ENCODE results near the gene ARID5A. TPM values are rescaled to one million over a fixed set of nuclear protein-coding genes. Genes with fewer than 3 reads are reported as not detected.
"Not testable (repeated sequence)": the region's sequence is repeated elsewhere in the genome, so short reads cannot be mapped to it uniquely, and the experiment has no call there.

The ARID5A gene
- total RNA-seq, 1 donor from 2014 or later: 10.9 TPM

- no peak for DNase-seq (ENCODE audit: low read depth, low spot score)
These were observed 18.0 kb downstream of the ARID5A start for GRCh38 chr2:96554293-96555145.

DNA sequence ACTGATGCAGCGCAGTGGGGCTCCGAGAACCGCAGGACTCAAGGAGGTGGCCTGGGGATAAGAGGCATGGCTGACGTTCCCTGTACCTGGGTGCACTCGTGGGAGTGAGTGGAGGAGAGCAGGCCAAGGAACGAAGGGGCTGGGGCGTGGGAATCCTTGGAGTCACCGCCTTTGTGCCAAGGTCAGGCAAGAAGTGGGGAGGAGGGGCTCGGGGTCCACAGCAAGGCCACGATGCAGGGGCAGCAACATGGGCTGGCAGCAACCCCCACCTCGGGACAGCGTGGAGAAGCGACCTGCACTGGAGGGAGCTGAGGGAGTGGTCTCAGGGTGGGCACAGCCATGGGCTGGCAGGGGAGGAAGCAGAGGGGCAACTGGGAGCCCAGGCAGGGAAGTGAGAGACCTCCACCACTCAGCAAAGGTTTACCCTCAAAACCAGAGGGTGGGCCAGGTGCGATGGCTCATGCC is 18.6 kb downstream of the ARID5A start:
- DNase-seq (ENCODE audit: low read depth, low spot score): no peak

- no peak for DNase-seq (ENCODE audit: low read depth, low spot score)
These were observed 20.1 kb downstream of the ARID5A start for GRCh38 chr2:96556441-96557330.

DNA sequence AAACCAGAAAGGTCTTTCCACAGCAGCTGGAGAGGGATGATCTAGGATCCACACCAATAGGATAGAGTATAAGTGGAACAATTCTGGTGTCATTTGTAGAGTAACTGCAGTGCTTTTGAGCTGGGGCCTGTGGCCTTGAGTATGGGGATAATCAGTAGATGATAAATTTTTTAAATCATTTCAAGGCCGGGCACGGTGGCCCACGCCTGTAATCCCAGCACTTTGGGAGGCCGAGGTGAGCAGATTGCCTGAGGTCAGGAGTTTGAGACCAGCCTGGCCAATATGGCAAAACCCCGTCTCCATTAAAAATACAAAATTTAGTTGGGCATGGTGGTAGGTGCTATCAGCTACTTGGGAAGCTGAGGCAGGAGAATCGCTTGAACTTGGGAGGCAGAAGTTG is 20.9 kb downstream of the ARID5A start:
- not testable (repeated sequence) for DNase-seq (ENCODE audit: low read depth, low spot score)

DNA sequence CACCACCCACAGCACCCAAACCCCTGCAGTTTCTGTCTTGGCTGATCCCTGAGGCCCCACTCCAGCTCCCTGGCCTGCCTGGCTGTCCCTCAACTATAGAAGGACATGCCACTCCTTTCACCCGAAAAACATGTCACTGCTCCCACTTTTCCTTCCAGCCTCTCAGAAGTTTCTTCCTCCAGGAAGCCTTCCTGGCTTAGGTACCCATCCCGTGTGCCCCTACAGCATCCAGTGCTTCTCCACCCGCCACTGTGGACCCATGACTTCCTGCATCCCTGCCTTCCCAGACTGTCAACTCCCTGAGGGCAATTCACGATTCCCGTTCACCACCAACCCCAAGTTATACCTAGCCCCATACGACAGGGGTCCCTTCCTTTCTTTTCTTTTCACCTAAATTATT is 21.5 kb downstream of the ARID5A start:
- no peak for DNase-seq (ENCODE audit: low read depth, low spot score)

DNA sequence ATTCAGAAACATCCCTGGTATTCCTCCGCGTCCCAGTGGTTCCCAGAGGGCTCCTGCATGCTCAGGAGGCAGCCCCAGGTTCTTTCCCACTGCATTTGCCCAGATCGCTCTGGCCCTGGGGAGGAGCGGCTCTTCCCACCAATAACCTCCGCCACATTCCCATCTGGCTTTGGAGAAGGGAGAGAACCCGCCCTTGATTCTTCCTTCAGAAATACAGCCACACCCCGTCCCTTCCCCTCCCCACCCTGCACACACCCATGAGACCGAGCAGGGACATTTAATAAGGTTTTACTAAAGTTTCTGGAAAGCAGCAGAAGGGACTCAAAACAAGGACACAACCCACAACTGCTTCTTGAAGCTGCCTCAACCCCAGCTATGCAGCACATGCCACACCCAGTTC is 21.9 kb downstream of the ARID5A start:
- DNase-seq (ENCODE audit: low read depth, low spot score): no peak

- DNase-seq (ENCODE audit: low read depth, low spot score): no peak
These were observed 27.5 kb downstream of the ARID5A start for GRCh38 chr2:96564026-96564425.

DNA sequence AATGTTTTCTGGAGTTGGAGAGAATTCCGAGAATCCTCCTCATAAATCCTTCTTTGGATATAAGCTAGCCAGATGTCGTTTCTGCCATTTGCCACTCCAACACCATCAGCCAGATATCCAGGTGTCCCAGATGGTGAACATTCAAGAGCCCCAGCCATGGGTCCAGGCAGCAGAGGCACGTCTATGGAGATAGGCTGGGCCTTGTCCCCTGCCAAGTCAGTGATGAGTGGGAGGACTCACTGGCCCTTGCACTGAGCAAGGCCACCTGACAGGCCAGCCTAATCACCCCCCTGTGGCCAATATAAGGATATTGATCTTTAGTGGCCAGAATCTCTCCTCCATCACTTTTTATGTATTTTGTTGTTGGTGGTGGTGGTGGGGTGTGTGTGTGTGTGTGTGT is 28.0 kb downstream of the ARID5A start:
- no peak for DNase-seq (ENCODE audit: low read depth, low spot score)

DNA sequence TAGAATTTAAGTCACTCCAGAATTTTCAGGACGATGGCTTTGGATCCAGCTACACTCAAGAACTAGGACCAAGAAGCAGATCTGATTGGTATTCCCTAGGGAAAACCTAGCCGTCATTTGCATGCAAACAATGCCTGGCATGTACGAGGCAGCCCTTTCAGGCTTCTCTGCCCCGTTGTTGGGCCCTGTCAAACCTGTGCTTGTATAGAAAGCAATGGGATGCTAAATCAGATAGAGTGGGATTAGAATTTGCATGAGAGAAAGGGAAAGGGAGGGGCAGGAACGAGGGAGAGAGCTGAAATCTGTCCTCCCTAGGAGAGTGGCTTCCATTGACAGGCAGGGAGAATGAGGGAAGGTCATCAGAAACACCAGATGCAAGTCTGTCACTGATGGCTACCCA is 28.6 kb downstream of the ARID5A start:
- DNase-seq (ENCODE audit: low read depth, low spot score): no peak

DNA sequence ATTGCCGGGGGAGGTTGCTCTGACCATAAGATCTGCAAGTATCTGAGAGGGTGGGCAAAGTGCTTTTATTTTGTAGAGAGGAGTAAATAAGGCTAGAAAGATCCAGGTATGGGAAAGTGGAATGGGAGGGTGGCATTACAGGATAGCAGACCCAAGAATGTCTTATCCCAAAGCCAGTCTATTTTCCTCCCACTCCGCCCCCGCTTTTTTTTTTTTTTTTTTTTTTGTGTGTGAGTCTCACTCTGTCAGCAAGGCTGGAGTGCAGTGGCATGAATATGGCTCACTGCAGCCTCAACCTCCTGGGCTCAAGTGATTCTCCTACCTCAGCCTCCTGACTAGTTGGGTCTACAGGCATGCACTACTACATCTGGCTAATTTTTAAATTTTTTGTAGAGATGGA is 31.5 kb downstream of the ARID5A start:
- no peak for DNase-seq (ENCODE audit: low read depth, low spot score)

GRCh38 chr2:96574364-96574763 is 37.8 kb downstream of the ARID5A start:
- DNase-seq (ENCODE audit: low read depth, low spot score): no peak

DNA sequence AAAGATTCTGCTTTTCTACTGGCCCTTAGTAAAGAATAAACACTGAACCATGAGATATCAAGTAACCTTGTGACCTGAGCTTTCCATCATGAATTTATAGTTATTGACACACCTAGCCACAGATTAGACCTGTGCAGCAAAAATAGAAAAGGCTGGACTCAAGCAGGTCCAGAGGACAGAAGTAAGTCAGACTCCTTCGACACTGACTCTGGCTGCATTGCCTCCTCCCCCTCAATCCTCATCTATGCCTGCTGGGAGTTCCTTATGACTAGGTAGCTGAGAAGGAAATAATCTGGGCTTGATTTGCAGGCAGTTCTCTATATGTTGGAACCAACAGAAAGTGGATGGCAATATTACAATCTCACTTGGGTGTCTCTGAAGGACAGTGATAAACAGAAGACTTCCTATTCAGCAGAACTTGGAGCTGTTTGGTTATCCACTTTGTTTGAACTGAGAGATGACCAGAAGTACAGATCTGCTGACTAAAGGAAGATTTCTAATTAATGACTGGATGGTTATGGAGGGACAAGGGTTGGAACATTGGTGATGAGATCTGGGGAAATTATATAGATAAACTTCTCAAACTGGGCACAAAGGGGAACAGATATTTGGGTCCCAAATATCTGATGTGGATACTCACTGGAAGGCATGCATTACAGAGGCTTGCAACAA is 39.4 kb downstream of the ARID5A start:
- DNase-seq (ENCODE audit: low read depth, low spot score): no peak

- DNase-seq (ENCODE audit: low read depth, low spot score): no peak
These were observed 40.9 kb downstream of the ARID5A start for GRCh38 chr2:96577501-96577900.

- DNase-seq (ENCODE audit: low read depth, low spot score): no peak
These were observed 42.2 kb downstream of the ARID5A start for GRCh38 chr2:96578731-96579130.

GRCh38 chr2:96579422-96579821 is 42.9 kb downstream of the ARID5A start:
- DNase-seq (ENCODE audit: low read depth, low spot score): no peak

GRCh38 chr2:96580771-96581170 is 44.2 kb downstream of the ARID5A start:
- DNase-seq (ENCODE audit: low read depth, low spot score): no peak

DNA sequence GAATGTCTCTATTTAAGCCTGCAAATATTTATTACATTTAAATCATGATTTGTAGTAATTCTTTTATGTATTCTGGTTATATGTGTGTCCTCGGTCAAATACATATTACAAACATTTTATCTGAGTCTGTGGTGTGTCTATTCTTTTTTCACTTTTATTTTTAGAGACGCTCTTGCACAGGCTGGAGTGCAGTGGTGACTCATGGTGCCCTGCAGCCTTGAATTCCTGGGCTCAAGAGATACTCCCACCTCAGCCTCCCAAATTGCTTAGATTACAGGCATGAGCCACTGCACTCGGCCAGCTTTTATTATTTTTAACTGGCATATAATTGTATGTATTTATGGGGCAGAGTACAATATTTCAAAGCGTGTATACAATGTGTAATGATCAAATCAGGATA is 47.5 kb downstream of the ARID5A start:
- DNase-seq (ENCODE audit: low read depth, low spot score): no peak

DNA sequence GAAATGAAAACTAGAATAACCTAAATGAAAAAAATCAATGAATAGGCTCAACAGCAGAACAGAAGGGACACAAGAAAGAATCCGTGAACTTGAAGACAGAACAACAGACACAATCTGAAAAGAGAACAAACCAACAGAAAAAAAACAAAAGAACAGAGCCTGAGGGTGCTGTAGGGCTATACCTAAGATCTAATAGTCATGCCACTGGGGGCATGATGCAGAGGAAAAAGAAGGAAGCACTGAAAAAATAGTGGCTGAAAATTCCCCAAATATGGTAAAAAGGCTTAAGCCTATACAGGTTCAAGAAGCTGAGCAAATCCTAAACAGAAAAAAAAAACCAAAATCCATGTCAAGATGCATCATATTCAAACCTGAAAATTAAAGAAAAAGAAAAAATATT is 51.3 kb downstream of the ARID5A start:
- DNase-seq (ENCODE audit: low read depth, low spot score): no peak

- no peak for DNase-seq (ENCODE audit: low read depth, low spot score)
These were observed 54.5 kb downstream of the ARID5A start for GRCh38 chr2:96591054-96591453.

DNA sequence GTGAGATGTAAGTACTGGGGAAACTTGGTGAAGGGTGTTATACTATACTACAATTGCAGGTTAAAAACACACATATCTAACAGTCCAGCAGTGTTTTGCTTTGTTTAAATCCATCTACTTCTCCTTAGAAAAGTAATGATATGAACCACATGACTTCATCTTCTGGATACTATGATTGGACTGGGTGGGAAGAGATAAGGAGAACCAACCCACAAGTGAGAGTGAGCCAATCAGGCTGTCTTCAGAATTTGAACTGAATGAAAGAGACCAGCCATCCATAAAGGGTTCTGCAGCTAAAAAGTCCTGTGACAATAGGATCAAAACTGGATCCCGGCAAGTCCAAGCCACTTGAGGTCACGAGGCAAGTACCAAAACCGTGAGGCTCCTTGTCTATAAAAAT is 54.9 kb downstream of the ARID5A start:
- DNase-seq (ENCODE audit: low read depth, low spot score): no peak

DNA sequence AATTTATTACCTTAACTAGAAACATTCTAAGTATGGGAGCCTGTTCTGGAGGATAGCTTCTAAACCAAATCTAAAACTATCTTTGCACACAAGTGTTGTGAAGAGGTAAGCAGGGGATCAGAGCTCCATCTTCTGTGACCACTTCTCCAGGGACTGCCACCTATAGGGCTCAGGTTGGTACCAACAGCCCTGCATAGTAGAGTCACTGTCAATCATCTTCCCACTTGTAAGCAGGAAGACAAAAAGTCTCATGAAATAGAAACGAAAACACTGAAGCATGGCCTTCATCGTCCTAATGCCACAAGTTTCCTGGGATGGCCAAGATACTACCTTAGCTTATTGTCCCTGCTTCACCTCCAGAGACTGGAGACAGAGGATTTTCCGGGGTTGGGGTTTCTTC is 57.7 kb downstream of the ARID5A start:
- DNase-seq (ENCODE audit: low read depth, low spot score): no peak

- no peak for DNase-seq (ENCODE audit: low read depth, low spot score)
These were observed 58.2 kb downstream of the ARID5A start for GRCh38 chr2:96594691-96595152.

Measured in pulmonary artery endothelial cell (primary cell).